ENCODE data around the gene ASCC1.

Gene ASCC1

DNA sequence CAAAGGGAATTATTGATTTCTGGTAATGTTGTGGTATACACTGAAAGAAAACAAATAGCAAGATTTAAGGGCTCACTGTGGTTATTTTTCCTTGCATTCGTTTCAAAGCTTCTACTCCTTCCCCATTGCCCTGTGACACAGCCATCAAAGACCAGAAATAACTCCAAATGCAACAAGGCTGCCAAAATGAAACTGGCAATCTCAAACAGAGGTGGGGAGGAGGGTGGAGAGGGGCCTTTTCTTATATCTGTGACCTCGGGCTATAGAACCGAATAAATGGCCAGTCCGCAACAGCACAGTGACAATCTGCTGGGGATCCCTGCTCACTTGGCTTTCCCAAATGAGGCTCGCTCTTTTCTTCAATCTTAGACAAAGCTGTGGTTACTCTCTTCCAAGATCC, 110.4 kb downstream of the ASCC1 start:
- no peak overlapping the region for H3K9ac ChIP-seq (ENCODE audit: low read depth, low read length)
- no peak overlapping the region for H3K27ac ChIP-seq (ENCODE audit: low read depth, low read length)
- peaks cover 6% of the 10 kb centered on the region for H3K36me3 ChIP-seq (ENCODE audit: insufficient read depth, low read length)
- H3K4me1 ChIP-seq (ENCODE audit: insufficient read depth, low read length) = no peaks in the 10 kb centered on the region
- H3K4me3 ChIP-seq (ENCODE audit: low read length) = no peak overlapping the region
- WGBS = 95% methylated on average over 5 of the region's 5 CpGs
- no peaks in the 10 kb centered on the region for H3K9me3 ChIP-seq (ENCODE audit: insufficient read depth, low read depth, low read length)
- H3K27me3 ChIP-seq (ENCODE audit: insufficient read depth, low read length) = no peaks in the 10 kb centered on the region

- H3K4me1 ChIP-seq (ENCODE audit: insufficient read depth, low read length) = no peaks in the 10 kb centered on the region
- no peaks in the 10 kb centered on the region for H3K27me3 ChIP-seq (ENCODE audit: insufficient read depth, low read length)
- no peaks in the 10 kb centered on the region for H3K9me3 ChIP-seq (ENCODE audit: insufficient read depth, low read depth, low read length)
- H3K4me3 ChIP-seq (ENCODE audit: low read length) = no peak overlapping the region
- peaks cover 6% of the 10 kb centered on the region for H3K36me3 ChIP-seq (ENCODE audit: insufficient read depth, low read length)
- no peak overlapping the region for H3K27ac ChIP-seq (ENCODE audit: low read depth, low read length)
- 94% methylated on average over 9 of the region's 9 CpGs for WGBS
- H3K9ac ChIP-seq (ENCODE audit: low read depth, low read length) = no peak overlapping the region
These were observed 111.0 kb downstream of the ASCC1 start for GRCh38 chr10:72105098-72105475.

GRCh38 chr10:72104472-72105097, 111.5 kb downstream of the ASCC1 start:
- Histone ChIP-seq H3K9me3 (ENCODE audit: insufficient read depth, low read depth, low read length) (no peaks in the 10 kb centered on the region), H3K4me1 (ENCODE audit: insufficient read depth, low read length) (no peaks in the 10 kb centered on the region)
- WGBS = 97% methylated on average over 6 of the region's 8 CpGs

GRCh38 chr10:72099600-72099921, 116.5 kb downstream of the ASCC1 start:
- no peak overlapping the region for H3K4me3 ChIP-seq (ENCODE audit: low read length)
- H3K4me1 ChIP-seq (ENCODE audit: insufficient read depth, low read length) = no peaks in the 10 kb centered on the region
- H3K36me3 ChIP-seq (ENCODE audit: insufficient read depth, low read length) = peaks cover 15% of the 10 kb centered on the region
- WGBS = 93% methylated on average over 10 of the region's 10 CpGs
- no peaks in the 10 kb centered on the region for H3K27me3 ChIP-seq (ENCODE audit: insufficient read depth, low read length)
- no peak overlapping the region for H3K9ac ChIP-seq (ENCODE audit: low read depth, low read length)
- no peak overlapping the region for H3K27ac ChIP-seq (ENCODE audit: low read depth, low read length)
- H3K9me3 ChIP-seq (ENCODE audit: insufficient read depth, low read depth, low read length) = no peaks in the 10 kb centered on the region

More at GRCh38 chr10:72104472-72105097, 111.5 kb downstream of the ASCC1 start:
- Histone ChIP-seq H3K36me3 (ENCODE audit: insufficient read depth, low read length) (peaks cover 6% of the 10 kb centered on the region), H3K27ac (ENCODE audit: low read depth, low read length) (no peak overlapping the region), H3K27me3 (ENCODE audit: insufficient read depth, low read length) (no peaks in the 10 kb centered on the region), H3K9ac (ENCODE audit: low read depth, low read length) (no peak overlapping the region), H3K4me3 (ENCODE audit: low read length) (no peak overlapping the region)

GRCh38 chr10:72098836-72099599, 117.1 kb downstream of the ASCC1 start:
- Histone ChIP-seq H3K9me3 (ENCODE audit: insufficient read depth, low read depth, low read length) (no peaks in the 10 kb centered on the region), H3K4me3 (ENCODE audit: low read length) (no peak overlapping the region), H3K27me3 (ENCODE audit: insufficient read depth, low read length) (no peaks in the 10 kb centered on the region), H3K4me1 (ENCODE audit: insufficient read depth, low read length) (no peaks in the 10 kb centered on the region), H3K36me3 (ENCODE audit: insufficient read depth, low read length) (peaks cover 15% of the 10 kb centered on the region), H3K27ac (ENCODE audit: low read depth, low read length) (no peak overlapping the region), H3K9ac (ENCODE audit: low read depth, low read length) (no peak overlapping the region)
- 92% methylated on average over 6 of the region's 6 CpGs for WGBS

DNA sequence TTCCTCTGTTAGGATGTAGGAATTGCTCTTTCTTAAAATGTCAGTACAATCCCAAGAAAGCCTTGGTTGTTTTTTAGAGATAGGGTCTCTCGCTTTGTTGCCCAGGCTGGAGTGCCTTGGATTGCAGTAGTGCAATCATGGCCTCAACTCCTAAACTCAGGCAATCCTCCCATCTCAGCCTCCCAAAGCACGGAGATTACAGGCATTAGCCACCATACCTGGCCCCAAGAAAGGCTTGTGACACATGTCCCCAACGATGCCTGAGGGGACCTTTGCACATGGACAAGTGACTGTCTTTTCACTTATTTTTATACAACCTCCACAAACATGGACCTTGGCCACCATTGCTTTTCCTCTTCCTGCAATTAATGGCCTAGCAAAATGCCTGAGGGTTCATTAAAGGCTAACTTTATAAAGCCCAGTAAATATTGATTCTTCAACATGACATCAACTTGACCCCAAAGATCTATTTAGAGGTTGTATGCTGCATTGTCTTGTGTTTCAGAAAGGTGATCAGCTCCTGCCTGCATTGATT, 117.7 kb downstream of the ASCC1 start:
- H3K27ac ChIP-seq (ENCODE audit: low read depth, low read length) = no peak overlapping the region
- H3K9me3 ChIP-seq (ENCODE audit: insufficient read depth, low read depth, low read length) = no peaks in the 10 kb centered on the region
- H3K36me3 ChIP-seq (ENCODE audit: insufficient read depth, low read length) = peaks cover 15% of the 10 kb centered on the region
- 90% methylated on average over 3 of the region's 3 CpGs for WGBS
- no peak overlapping the region for H3K4me3 ChIP-seq (ENCODE audit: low read length)
- no peaks in the 10 kb centered on the region for H3K4me1 ChIP-seq (ENCODE audit: insufficient read depth, low read length)
- no peak overlapping the region for H3K9ac ChIP-seq (ENCODE audit: low read depth, low read length)
- H3K27me3 ChIP-seq (ENCODE audit: insufficient read depth, low read length) = no peaks in the 10 kb centered on the region

DNA sequence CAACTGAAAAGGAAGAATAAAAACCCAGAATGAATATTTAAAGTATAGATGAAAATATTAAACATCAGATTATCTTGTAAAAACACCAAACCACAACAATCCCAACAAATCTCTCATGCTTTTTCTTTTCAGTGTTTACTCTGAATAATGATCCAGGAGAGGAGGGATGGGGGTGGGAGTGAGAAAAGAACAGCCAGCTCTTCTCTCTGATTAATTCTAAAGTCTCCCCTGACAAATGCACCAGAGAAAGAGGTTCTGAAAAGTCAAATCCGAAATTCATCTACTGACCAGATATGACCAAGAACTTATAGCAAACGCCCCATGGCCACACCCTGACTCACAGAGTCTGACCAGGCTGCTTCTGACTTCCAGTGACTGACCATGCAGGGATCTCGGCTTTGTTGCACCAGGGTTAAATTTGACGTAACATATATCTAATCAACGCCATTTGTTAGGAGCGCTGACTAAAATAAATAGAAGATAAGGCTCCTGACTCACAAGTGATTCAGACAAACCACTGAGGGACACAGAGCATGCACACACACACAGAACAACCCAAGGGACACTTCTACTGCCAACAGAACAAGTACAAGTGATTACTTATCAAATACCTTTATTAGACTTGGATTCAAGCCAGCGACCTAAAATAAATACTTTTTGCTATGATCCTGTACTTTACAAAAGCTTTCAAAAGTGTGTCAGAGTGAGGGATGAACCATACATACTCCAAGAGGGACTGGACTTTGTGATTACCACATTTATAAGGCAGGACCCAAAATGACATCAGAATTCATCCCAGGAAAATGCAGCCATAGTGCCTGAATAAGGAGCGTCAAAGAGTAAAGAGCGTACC, 118.4 kb downstream of the ASCC1 start:
- 0 out of 2 replicates have a peak, but pooled peaks cover 2% of the 10 kb centered on the region for H3K4me1 ChIP-seq (ENCODE audit: insufficient read depth, low read length)
- H3K9me3 ChIP-seq (ENCODE audit: insufficient read depth, low read depth, low read length) = no peaks in the 10 kb centered on the region
- 89% methylated on average over 9 of the region's 9 CpGs for WGBS
- no peak overlapping the region for H3K27ac ChIP-seq (ENCODE audit: low read depth, low read length)
- no peak overlapping the region for H3K4me3 ChIP-seq (ENCODE audit: low read length)
- H3K27me3 ChIP-seq (ENCODE audit: insufficient read depth, low read length) = no peaks in the 10 kb centered on the region
- H3K36me3 ChIP-seq (ENCODE audit: insufficient read depth, low read length) = peaks cover 15% of the 10 kb centered on the region
- no peak overlapping the region for H3K9ac ChIP-seq (ENCODE audit: low read depth, low read length)

DNA sequence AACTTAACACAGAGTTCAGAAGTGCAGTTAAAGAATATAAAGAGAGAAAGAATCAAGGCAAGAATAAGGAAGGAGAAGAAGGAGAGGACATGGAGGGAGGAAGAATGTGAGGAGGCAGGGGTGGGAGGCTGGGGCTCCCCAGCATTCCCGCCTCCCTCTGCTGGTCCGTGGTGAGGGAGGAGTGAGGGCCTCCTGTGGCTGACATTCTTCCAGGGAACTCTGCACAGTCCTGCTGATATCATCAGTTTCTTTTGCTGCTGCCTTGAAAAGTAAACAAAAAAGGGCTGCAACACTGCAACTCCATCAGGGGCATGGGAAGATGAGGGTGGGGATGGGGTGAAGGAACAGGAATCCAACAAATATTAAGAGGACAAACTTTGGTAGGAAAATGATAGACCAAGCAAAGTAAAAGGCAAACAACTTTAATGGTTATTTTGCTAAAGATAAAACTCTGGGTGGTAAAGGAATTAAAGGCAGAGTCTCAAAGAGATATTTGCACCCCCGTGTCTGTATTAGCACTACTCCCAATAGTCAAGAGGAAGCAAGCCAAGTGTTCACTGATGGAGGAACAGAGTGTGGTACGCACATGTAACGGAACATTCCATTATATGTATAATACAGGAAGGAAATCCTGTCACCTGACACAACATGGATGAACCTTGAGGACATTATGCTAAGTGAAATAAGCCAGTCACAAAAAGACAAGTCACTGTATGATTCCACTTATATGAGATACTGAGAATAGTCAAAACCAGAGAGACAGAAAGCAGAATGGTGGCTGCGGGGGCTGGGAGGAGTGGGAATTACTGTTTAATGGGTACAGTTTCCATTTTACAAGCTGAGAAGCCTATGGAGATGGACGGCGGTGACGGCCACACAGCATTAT, 119.7 kb downstream of the ASCC1 start:
- Histone ChIP-seq H3K27me3 (ENCODE audit: insufficient read depth, low read length) (no peaks in the 10 kb centered on the region), H3K4me3 (ENCODE audit: low read length) (no peak overlapping the region), H3K4me1 (ENCODE audit: insufficient read depth, low read length) (0 out of 2 replicates have a peak, but pooled peaks cover 3% of the 10 kb centered on the region), H3K27ac (ENCODE audit: low read depth, low read length) (no peak overlapping the region), H3K9ac (ENCODE audit: low read depth, low read length) (no peak overlapping the region), H3K9me3 (ENCODE audit: insufficient read depth, low read depth, low read length) (no peaks in the 10 kb centered on the region), H3K36me3 (ENCODE audit: insufficient read depth, low read length) (peaks cover 11% of the 10 kb centered on the region)
- WGBS = 90% methylated on average over 9 of the region's 9 CpGs

DNA sequence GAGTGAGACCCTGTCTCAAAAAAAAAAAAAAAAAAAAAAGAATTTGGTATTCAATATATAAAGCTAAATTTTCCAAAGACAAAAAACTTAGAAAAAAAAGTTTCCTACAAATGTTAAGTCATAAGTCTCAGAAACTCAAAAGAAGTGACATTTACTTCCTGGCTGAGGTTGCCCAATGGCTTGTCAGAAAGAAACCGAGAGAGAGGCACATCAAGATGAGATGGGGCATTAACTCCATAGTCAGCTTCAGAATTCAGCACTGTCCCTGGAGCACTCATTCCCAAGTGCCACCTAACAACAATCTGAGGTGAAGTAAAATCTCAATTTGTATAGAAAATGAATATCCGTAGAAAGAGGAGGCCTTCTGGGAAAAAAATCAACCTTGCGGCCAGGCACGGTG, 120.9 kb downstream of the ASCC1 start:
- H3K27ac ChIP-seq (ENCODE audit: low read depth, low read length) = no peak overlapping the region
- peaks cover 9% of the 10 kb centered on the region for H3K36me3 ChIP-seq (ENCODE audit: insufficient read depth, low read length)
- WGBS = 96% methylated on average over 4 of the region's 4 CpGs
- no peaks in the 10 kb centered on the region for H3K9me3 ChIP-seq (ENCODE audit: insufficient read depth, low read depth, low read length)
- H3K4me3 ChIP-seq (ENCODE audit: low read length) = no peak overlapping the region
- no peak overlapping the region for H3K9ac ChIP-seq (ENCODE audit: low read depth, low read length)
- peaks cover 5% of the 10 kb centered on the region; the same call in 1 of the 2 replicates for H3K27me3 ChIP-seq (ENCODE audit: insufficient read depth, low read length)
- H3K4me1 ChIP-seq (ENCODE audit: insufficient read depth, low read length) = 0 out of 2 replicates have a peak, but pooled peaks cover 3% of the 10 kb centered on the region

DNA sequence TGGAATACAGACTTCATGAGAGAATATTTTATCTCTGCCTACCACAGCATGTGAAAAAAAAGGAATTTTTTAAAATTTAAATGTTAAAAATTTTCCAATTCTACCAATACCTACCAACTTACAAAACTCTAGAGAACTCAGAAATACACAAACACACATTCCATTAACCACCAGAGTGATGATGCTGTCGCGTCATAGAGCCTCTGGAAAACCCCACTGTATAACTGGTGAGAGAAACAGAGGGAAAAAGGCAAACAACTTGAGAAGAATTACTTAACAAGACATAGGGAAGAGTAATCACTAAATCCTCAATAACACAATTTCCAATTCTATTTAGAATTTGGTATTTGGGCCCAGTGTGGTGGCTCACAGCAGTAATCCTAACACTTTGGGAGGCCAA, 121.5 kb downstream of the ASCC1 start:
- WGBS = no CpG with 5 or more reads among the region's 2 CpGs
- Histone ChIP-seq H3K36me3 (ENCODE audit: insufficient read depth, low read length) (peaks cover 9% of the 10 kb centered on the region), H3K27me3 (ENCODE audit: insufficient read depth, low read length) (peaks cover 11% of the 10 kb centered on the region), H3K4me3 (ENCODE audit: low read length) (no peak overlapping the region), H3K9ac (ENCODE audit: low read depth, low read length) (no peak overlapping the region), H3K27ac (ENCODE audit: low read depth, low read length) (no peak overlapping the region), H3K4me1 (ENCODE audit: insufficient read depth, low read length) (peaks cover 8% of the 10 kb centered on the region), H3K9me3 (ENCODE audit: insufficient read depth, low read depth, low read length) (no peaks in the 10 kb centered on the region)
